ENCODE results near the gene NPB.
"Not testable (repeated sequence)": the region's sequence is repeated elsewhere in the genome, so short reads cannot be mapped to it uniquely, and the experiment has no call there.

NPB gene

GRCh38 chr17:81916234-81917001 lies 14.4 kb downstream of the NPB start:
- TF ChIP-seq CTCF (IDR thresholded peaks at IDR 0.05; ENCODE audit: insufficient read depth, low read depth, low read length, missing control alignments), result no peak
- peak overlapping the region; percentile 59 for H3K4me3 ChIP-seq (ENCODE audit: low read length)
- peak; percentile 93 for DNase-seq (ENCODE audit: low read depth)

- no peak for TF ChIP-seq CTCF (IDR thresholded peaks at IDR 0.05; ENCODE audit: insufficient read depth, low read depth, low read length, missing control alignments)
- H3K4me3 ChIP-seq (ENCODE audit: low read length), result peak within 1 kb of the TSS; percentile 59
- DNase-seq (ENCODE audit: low read depth), result peak; percentile 76
Measured at GRCh38 chr17:81917565-81918332, 15.7 kb downstream of the NPB start, which contains the start of gene SIRT7. SIRT7 (minus strand) TSS chr17:81918176; CDS start chr17:81918131, 45 bp downstream.

- not testable (repeated sequence) for DNase-seq (ENCODE audit: low read depth); H3K4me3 ChIP-seq (ENCODE audit: low read length)
Measured at GRCh38 chr17:81918333-81918669, 16.3 kb downstream of the NPB start.

- DNase-seq (ENCODE audit: low read depth), result peak; percentile 51
- H3K4me3 ChIP-seq (ENCODE audit: low read length), result no peak overlapping the region
- no peak for TF ChIP-seq CTCF (IDR thresholded peaks at IDR 0.05; ENCODE audit: insufficient read depth, low read depth, low read length, missing control alignments)
Measured at GRCh38 chr17:81918832-81919545, 17.0 kb downstream of the NPB start.

GRCh38 chr17:81920612-81921536 lies 18.8 kb downstream of the NPB start:
- H3K4me3 ChIP-seq (ENCODE audit: low read length), result no peak overlapping the region
- no peak for DNase-seq (ENCODE audit: low read depth)
- no peak for TF ChIP-seq CTCF (IDR thresholded peaks at IDR 0.05; ENCODE audit: insufficient read depth, low read depth, low read length, missing control alignments)

GRCh38 chr17:81921537-81921862 lies 19.5 kb downstream of the NPB start:
- no peak for DNase-seq (ENCODE audit: low read depth)
- no peak overlapping the region for H3K4me3 ChIP-seq (ENCODE audit: low read length)
- TF ChIP-seq CTCF (IDR thresholded peaks at IDR 0.05; ENCODE audit: insufficient read depth, low read depth, low read length, missing control alignments), result no peak
